ENCODE data around the gene TEX2. TPM values are rescaled to one million over a fixed set of nuclear protein-coding genes. Genes with fewer than 3 reads are reported as not detected.

Gene TEX2
- total RNA-seq, 1 experiment from 2014 or later: 10.8 TPM

DNA sequence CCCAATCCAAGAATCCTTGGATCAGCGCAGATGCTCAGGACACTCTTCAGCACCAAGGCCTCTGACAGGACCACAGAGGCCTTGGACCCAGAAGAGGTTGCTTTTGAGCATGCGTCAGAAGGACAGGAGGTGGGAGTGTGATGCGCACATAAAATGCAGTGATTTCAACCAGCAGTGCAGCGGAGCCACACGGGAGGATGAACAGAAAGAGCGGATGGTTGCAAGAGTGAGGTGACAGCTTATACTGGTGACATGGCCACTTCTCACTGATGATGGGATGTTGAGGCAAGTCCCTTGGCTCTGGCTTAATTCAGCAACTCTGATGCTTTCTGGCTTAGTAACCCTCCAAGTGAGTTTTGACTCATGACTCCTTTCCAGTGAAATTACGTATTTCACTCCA lies 107.9 kb downstream of the TEX2 start:
- POLR2A ChIA-PET: no interaction called here
- Mint-ChIP-seq H3K27ac (no peak overlapping the region), H3K4me3 (no peak overlapping the region)

DNA sequence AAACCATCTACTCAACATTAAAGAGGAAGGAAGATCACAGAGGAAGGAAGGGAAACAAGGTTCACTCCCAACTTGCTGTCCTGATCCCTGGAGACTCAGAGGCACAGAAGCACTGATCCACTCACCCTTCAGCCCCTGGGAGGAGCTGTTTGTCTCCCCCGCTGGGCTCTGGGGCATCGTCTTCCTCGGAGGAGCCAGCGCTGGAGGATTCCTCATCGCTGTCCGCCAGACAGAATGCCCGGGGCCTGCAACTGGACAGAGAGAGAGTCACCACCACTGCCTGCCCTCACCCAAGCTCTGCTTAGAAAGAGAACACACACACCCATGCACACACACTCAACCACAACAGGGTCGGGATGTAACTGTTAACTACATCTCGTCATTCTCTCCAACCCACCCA lies 108.3 kb downstream of the TEX2 start:
- Mint-ChIP-seq H3K4me1 (peaks cover 25% of the 10 kb centered on the region), H3K27ac (no peak overlapping the region), H3K9me3 (no peaks in the 10 kb centered on the region), H3K27me3 (ENCODE audit: low read depth) (no peaks in the 10 kb centered on the region), H3K4me3 (no peak overlapping the region), H3K36me3 (peaks cover 18% of the 10 kb centered on the region)
- no peak for DNase-seq (ENCODE audit: low spot score)
- ATAC-seq: peak; percentile 43
- ChIA-PET POLR2A (interaction anchor here (0.8 kb wide), 1 partner anchor 43 kb away, joined by 3 read pairs; no protein-coding TSS in a partner anchor), CTCF (interaction anchor here (0.9 to 1.5 kb wide), 6 partner anchors 21 to 137 kb away, joined by 3 to 5 read pairs (median 4); partner anchors contain the start of gene TEX2)
- TF ChIP-seq, protein P1, sequence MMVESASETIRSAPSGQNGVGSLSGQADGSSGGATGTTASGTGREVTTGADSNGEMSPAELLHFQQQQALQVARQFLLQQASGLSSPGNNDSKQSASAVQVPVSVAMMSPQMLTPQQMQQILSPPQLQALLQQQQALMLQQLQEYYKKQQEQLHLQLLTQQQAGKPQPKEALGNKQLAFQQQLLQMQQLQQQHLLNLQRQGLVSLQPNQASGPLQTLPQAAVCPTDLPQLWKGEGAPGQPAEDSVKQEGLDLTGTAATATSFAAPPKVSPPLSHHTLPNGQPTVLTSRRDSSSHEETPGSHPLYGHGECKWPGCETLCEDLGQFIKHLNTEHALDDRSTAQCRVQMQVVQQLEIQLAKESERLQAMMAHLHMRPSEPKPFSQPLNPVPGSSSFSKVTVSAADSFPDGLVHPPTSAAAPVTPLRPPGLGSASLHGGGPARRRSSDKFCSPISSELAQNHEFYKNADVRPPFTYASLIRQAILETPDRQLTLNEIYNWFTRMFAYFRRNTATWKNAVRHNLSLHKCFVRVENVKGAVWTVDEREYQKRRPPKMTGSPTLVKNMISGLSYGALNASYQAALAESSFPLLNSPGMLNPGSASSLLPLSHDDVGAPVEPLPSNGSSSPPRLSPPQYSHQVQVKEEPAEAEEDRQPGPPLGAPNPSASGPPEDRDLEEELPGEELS (CRISPR knock-in tag; IDR thresholded peaks at IDR 0.05): no peak
- no peak for TF ChIP-seq SP1 (CRISPR knock-in tag; conservative IDR thresholded peaks at IDR 0.05)
- TF ChIP-seq TEAD4 (CRISPR knock-in tag; IDR thresholded peaks at IDR 0.05): no peak
- TF ChIP-seq, protein P2, sequence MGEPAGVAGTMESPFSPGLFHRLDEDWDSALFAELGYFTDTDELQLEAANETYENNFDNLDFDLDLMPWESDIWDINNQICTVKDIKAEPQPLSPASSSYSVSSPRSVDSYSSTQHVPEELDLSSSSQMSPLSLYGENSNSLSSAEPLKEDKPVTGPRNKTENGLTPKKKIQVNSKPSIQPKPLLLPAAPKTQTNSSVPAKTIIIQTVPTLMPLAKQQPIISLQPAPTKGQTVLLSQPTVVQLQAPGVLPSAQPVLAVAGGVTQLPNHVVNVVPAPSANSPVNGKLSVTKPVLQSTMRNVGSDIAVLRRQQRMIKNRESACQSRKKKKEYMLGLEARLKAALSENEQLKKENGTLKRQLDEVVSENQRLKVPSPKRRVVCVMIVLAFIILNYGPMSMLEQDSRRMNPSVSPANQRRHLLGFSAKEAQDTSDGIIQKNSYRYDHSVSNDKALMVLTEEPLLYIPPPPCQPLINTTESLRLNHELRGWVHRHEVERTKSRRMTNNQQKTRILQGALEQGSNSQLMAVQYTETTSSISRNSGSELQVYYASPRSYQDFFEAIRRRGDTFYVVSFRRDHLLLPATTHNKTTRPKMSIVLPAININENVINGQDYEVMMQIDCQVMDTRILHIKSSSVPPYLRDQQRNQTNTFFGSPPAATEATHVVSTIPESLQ (CRISPR knock-in tag; IDR thresholded peaks at IDR 0.05): no peak
- TF ChIP-seq ZNF396 (CRISPR knock-in tag; IDR thresholded peaks at IDR 0.05; ENCODE audit: borderline replicate concordance): no peak
- TF ChIP-seq, protein P3, sequence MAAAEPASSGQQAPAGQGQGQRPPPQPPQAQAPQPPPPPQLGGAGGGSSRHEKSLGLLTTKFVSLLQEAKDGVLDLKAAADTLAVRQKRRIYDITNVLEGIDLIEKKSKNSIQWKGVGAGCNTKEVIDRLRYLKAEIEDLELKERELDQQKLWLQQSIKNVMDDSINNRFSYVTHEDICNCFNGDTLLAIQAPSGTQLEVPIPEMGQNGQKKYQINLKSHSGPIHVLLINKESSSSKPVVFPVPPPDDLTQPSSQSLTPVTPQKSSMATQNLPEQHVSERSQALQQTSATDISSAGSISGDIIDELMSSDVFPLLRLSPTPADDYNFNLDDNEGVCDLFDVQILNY (CRISPR knock-in tag; IDR thresholded peaks at IDR 0.05): no peak
- no peak for TF ChIP-seq TCF7 (CRISPR knock-in tag; IDR thresholded peaks at IDR 0.05; ENCODE audit: low read depth)

More for the DNA sequence above, 107.9 kb downstream of the TEX2 start:
- peaks cover 17% of the 10 kb centered on the region for H3K36me3 Mint-ChIP-seq
- DNase-seq (ENCODE audit: low spot score) (no peak), ATAC-seq (no peak)
- no peaks in the 10 kb centered on the region for H3K9me3 Mint-ChIP-seq
- peaks cover 25% of the 10 kb centered on the region for H3K4me1 Mint-ChIP-seq
- CTCF ChIA-PET: interaction anchor here (1.0 to 1.5 kb wide), 4 partner anchors 22 to 127 kb away, joined by 3 to 5 read pairs (median 4); no protein-coding TSS in a partner anchor
- H3K27me3 Mint-ChIP-seq (ENCODE audit: low read depth): no peaks in the 10 kb centered on the region
- TF ChIP-seq ZNF423 (CRISPR knock-in tag; IDR thresholded peaks at IDR 0.05) (no peak), GTF2I (CRISPR knock-in tag; conservative IDR thresholded peaks at IDR 0.05) (no peak), SMAD3 (CRISPR knock-in tag; IDR thresholded peaks at IDR 0.05; ENCODE audit: borderline replicate concordance) (no peak), NFYB (CRISPR knock-in tag; conservative IDR thresholded peaks at IDR 0.05; ENCODE audit: low read depth) (no peak), RELA (CRISPR knock-in tag; IDR thresholded peaks at IDR 0.05; ENCODE audit: borderline replicate concordance) (no peak), ZNF219 (CRISPR knock-in tag; IDR thresholded peaks at IDR 0.05; ENCODE audit: borderline replicate concordance) (no peak), CREB1 (CRISPR knock-in tag; IDR thresholded peaks at IDR 0.05) (no peak), ESRRA (CRISPR knock-in tag; IDR thresholded peaks at IDR 0.05; ENCODE audit: borderline replicate concordance) (no peak), ATF1 (CRISPR knock-in tag; IDR thresholded peaks at IDR 0.05) (no peak), ZNF396 (CRISPR knock-in tag; IDR thresholded peaks at IDR 0.05; ENCODE audit: borderline replicate concordance) (no peak), IRF2 (CRISPR knock-in tag; IDR thresholded peaks at IDR 0.05; ENCODE audit: borderline replicate concordance, low read depth) (no peak), CREM (CRISPR knock-in tag; IDR thresholded peaks at IDR 0.05) (no peak), ZNF263 (CRISPR knock-in tag; IDR thresholded peaks at IDR 0.05; ENCODE audit: low read depth) (no peak)
- TF ChIP-seq, protein P4, sequence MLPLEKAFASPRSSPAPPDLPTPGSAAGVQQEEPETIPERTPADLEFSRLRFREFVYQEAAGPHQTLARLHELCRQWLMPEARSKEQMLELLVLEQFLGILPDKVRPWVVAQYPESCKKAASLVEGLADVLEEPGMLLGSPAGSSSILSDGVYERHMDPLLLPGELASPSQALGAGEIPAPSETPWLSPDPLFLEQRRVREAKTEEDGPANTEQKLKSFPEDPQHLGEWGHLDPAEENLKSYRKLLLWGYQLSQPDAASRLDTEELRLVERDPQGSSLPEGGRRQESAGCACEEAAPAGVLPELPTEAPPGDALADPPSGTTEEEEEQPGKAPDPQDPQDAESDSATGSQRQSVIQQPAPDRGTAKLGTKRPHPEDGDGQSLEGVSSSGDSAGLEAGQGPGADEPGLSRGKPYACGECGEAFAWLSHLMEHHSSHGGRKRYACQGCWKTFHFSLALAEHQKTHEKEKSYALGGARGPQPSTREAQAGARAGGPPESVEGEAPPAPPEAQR (CRISPR knock-in tag; IDR thresholded peaks at IDR 0.05): no peak
- TF ChIP-seq, protein P5, sequence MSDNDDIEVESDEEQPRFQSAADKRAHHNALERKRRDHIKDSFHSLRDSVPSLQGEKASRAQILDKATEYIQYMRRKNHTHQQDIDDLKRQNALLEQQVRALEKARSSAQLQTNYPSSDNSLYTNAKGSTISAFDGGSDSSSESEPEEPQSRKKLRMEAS (CRISPR knock-in tag; IDR thresholded peaks at IDR 0.05): no peak
- TF ChIP-seq, protein P6, sequence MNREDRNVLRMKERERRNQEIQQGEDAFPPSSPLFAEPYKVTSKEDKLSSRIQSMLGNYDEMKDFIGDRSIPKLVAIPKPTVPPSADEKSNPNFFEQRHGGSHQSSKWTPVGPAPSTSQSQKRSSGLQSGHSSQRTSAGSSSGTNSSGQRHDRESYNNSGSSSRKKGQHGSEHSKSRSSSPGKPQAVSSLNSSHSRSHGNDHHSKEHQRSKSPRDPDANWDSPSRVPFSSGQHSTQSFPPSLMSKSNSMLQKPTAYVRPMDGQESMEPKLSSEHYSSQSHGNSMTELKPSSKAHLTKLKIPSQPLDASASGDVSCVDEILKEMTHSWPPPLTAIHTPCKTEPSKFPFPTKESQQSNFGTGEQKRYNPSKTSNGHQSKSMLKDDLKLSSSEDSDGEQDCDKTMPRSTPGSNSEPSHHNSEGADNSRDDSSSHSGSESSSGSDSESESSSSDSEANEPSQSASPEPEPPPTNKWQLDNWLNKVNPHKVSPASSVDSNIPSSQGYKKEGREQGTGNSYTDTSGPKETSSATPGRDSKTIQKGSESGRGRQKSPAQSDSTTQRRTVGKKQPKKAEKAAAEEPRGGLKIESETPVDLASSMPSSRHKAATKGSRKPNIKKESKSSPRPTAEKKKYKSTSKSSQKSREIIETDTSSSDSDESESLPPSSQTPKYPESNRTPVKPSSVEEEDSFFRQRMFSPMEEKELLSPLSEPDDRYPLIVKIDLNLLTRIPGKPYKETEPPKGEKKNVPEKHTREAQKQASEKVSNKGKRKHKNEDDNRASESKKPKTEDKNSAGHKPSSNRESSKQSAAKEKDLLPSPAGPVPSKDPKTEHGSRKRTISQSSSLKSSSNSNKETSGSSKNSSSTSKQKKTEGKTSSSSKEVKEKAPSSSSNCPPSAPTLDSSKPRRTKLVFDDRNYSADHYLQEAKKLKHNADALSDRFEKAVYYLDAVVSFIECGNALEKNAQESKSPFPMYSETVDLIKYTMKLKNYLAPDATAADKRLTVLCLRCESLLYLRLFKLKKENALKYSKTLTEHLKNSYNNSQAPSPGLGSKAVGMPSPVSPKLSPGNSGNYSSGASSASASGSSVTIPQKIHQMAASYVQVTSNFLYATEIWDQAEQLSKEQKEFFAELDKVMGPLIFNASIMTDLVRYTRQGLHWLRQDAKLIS (CRISPR knock-in tag; IDR thresholded peaks at IDR 0.05; ENCODE audit: borderline replicate concordance): no peak
- TF ChIP-seq, protein P7, sequence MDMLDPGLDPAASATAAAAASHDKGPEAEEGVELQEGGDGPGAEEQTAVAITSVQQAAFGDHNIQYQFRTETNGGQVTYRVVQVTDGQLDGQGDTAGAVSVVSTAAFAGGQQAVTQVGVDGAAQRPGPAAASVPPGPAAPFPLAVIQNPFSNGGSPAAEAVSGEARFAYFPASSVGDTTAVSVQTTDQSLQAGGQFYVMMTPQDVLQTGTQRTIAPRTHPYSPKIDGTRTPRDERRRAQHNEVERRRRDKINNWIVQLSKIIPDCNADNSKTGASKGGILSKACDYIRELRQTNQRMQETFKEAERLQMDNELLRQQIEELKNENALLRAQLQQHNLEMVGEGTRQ (CRISPR knock-in tag; IDR thresholded peaks at IDR 0.05): no peak
- TF ChIP-seq, protein P8, sequence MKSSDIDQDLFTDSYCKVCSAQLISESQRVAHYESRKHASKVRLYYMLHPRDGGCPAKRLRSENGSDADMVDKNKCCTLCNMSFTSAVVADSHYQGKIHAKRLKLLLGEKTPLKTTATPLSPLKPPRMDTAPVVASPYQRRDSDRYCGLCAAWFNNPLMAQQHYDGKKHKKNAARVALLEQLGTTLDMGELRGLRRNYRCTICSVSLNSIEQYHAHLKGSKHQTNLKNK (CRISPR knock-in tag; IDR thresholded peaks at IDR 0.05): no peak
- TF ChIP-seq, protein P9, sequence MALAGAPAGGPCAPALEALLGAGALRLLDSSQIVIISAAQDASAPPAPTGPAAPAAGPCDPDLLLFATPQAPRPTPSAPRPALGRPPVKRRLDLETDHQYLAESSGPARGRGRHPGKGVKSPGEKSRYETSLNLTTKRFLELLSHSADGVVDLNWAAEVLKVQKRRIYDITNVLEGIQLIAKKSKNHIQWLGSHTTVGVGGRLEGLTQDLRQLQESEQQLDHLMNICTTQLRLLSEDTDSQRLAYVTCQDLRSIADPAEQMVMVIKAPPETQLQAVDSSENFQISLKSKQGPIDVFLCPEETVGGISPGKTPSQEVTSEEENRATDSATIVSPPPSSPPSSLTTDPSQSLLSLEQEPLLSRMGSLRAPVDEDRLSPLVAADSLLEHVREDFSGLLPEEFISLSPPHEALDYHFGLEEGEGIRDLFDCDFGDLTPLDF (CRISPR knock-in tag; IDR thresholded peaks at IDR 0.05): no peak

Measured in WTC11 (cell line).